Stomach (tissue), 4 donors: ENCODE results near the gene GPATCH1.

ENCODE experiments used
- CTCF ChIP-seq, 7 experiments: fragments of 450-650 bp in 4 of 7; fragments of 200-600 bp in 3 of 7; sonication (generic) in 3 of 7; IDR thresholded peaks; one replicate each; pipeline ENCODE4 v1.5.1; 2016 to 2019; ENCODE audit warnings: antibody characterized with exemption in 7 of 7, control low read depth in 2 of 7, mild to moderate bottlenecking in 1 of 7
- POLR2A ChIP-seq, 4 donors: fragments of 450-650 bp; IDR thresholded peaks; one replicate each; pipeline ENCODE4 v1.6.1; 2016; ENCODE audit warnings: antibody characterized with exemption in 4 of 4, control low read depth in 2 of 4, mild to moderate bottlenecking in 1 of 4, moderate library complexity in 1 of 4
- POLR2AphosphoS5 ChIP-seq, 3 donors: sonication (generic); formaldehyde crosslinking; IDR thresholded peaks; one replicate each; pipeline ENCODE4 v1.6.1; 2016; ENCODE audit warnings: antibody characterized with exemption in 3 of 3

GRCh38 chr19:33171222-33171795 is 90.3 kb downstream of the GPATCH1 start:
- TF ChIP-seq POLR2AphosphoS5 (IDR thresholded peaks at IDR 0.05) (no peak), POLR2A (IDR thresholded peaks at IDR 0.05) (no peak), CTCF (IDR thresholded peaks at IDR 0.05) (no peak)
